HepG2 (cell line): ENCODE results near the gene ELOVL6. TPM values are rescaled to one million over a fixed set of nuclear protein-coding genes. Genes with fewer than 3 reads are reported as not detected.
A peak's percentile ranks its signal among the peaks of the same experiment; 100 is the strongest.

ENCODE experiments used
- ATAC-seq: fragments of 200-7000 bp; cut with Tn5 transposase; 3 replicates; pipeline ENCODE4 v1.9.1; 2020; ENCODE audit warnings: mild to moderate bottlenecking, moderate library complexity
- BruUV-seq: library from RNA; stranded (reverse); fragments of 400-500 nt; replicated peaks from 2 replicates; lab custom pipeline; 2021; lab: Mats Ljungman, UMichigan
- CTCF ChIA-PET: fragments of 300-600 bp; formaldehyde crosslinking; extraction: SDS; loops from one replicate; lab custom pipeline; 2021; ENCODE audit warnings: low total read pairs, inconsistent platforms, low intra/inter-chr PET ratio; lab: Yijun Ruan, JAX
- POLR2A ChIA-PET: fragments of 350-600 bp; sonication (Branson Sonifier 250); formaldehyde crosslinking; loops from one replicate; lab custom pipeline; 2020; ENCODE audit warnings: antibody characterized with exemption, inconsistent platforms; lab: Yijun Ruan, JAX
- DNase-seq: peaks from one replicate; pipeline ENCODE4 v3.0.0-alpha.2; 2015; ENCODE audit warnings: low spot score
- FAIRE-seq: peaks from 3 replicates; lab custom pipeline; 2011; peaks lifted over from hg19 to GRCh38; lab: Jason Lieb, UNC
- H2AFZ ChIP-seq: one replicate; pipeline ENCODE4 v1.6.1; 2011; ENCODE audit warnings: low read length, inconsistent platforms
- H3K27ac ChIP-seq: fragments of 300-600 bp; 3 replicates; pipeline ENCODE4 v1.8.0; 2011; ENCODE audit warnings: mixed run types, mild to moderate bottlenecking, mixed read lengths, low read length, inconsistent platforms; ENCODE audit not compliant: insufficient read depth; ENCODE audit errors: extremely low read length
- H3K27me3 ChIP-seq, 2 experiments: fragments of 200-600 bp in 1 of 2; 2 replicates in 1 of 2; 3 replicates in 1 of 2; pipeline versions ENCODE4 v1.6.0 to v1.8.0; 2011; ENCODE audit warnings: low read length in 2 of 2, mild to moderate bottlenecking in 2 of 2, moderate library complexity in 2 of 2, inconsistent platforms in 1 of 2; ENCODE audit not compliant: insufficient read depth in 2 of 2, control insufficient read depth in 1 of 2
- H3K36me3 ChIP-seq, 2 experiments: fragments of 200-600 bp in 1 of 2; replicated peaks in 1 of 2; 2 replicates in 1 of 2; 3 replicates in 1 of 2; pipeline versions ENCODE4 v1.5.1 to v1.8.0; 2011; ENCODE audit warnings: low read length in 2 of 2, inconsistent platforms in 1 of 2; ENCODE audit not compliant: insufficient read depth in 2 of 2, control insufficient read depth in 1 of 2
- H3K4me1 ChIP-seq: 2 replicates; pipeline ENCODE4 v1.5.1; 2012; ENCODE audit warnings: low read length, inconsistent platforms; ENCODE audit not compliant: insufficient read depth
- H3K4me2 ChIP-seq: 2 replicates; pipeline ENCODE4 v1.6.0; 2011; ENCODE audit warnings: low read depth, low read length, inconsistent platforms
- H3K4me3 ChIP-seq, 3 experiments: fragments of 200-600 bp in 1 of 3; sonication (generic), shearing (Covaris generic) in 1 of 3; replicated peaks in 1 of 3; 2 replicates each; pipeline ENCODE4 v1.5.1; 2011 to 2016; ENCODE audit warnings: low read length in 3 of 3, inconsistent platforms in 2 of 3, low read depth in 2 of 3, mild to moderate bottlenecking in 2 of 3, control low read depth in 1 of 3, mixed read lengths in 1 of 3; ENCODE audit not compliant: insufficient read depth in 1 of 3
- H3K79me2 ChIP-seq: one replicate; pipeline ENCODE4 v1.6.1; 2011; ENCODE audit warnings: low read length, inconsistent platforms; ENCODE audit not compliant: insufficient read depth
- H3K9ac ChIP-seq: 2 replicates; pipeline ENCODE4 v1.6.0; 2011; ENCODE audit warnings: mild to moderate bottlenecking, low read depth, low read length, inconsistent platforms; ENCODE audit not compliant: insufficient read depth
- H3K9me3 ChIP-seq: 2 replicates; pipeline ENCODE4 v1.5.1; 2012; ENCODE audit warnings: mild to moderate bottlenecking, low read length
- H4K20me1 ChIP-seq: 2 replicates; pipeline ENCODE4 v1.6.0; 2011; ENCODE audit warnings: inconsistent platforms, mild to moderate bottlenecking, low read length, moderate library complexity; ENCODE audit not compliant: insufficient read depth
- GPN1 ChIP-seq: sonication (generic); formaldehyde crosslinking; IDR thresholded peaks from 2 replicates; pipeline ENCODE4 v1.5.1; 2020; ENCODE audit warnings: missing genetic modification reagents, borderline replicate concordance
- MAFK ChIP-seq, 2 experiments: IDR thresholded peaks in 1 of 2; conservative IDR thresholded peaks in 1 of 2; 2 replicates each; pipeline ENCODE4 v1.6.1; 2011; ENCODE audit warnings: improper control_type of control experiment in 2 of 2, low read length in 2 of 2
- NCOA1 ChIP-seq: sonication (generic); formaldehyde crosslinking; IDR thresholded peaks from 2 replicates; pipeline ENCODE4 v1.9.0; 2021; ENCODE audit warnings: missing genetic modification reagents
- RBAK ChIP-seq: sonication (generic); formaldehyde crosslinking; IDR thresholded peaks from 2 replicates; pipeline ENCODE4 v1.5.1; 2020; ENCODE audit warnings: mild to moderate bottlenecking, missing genetic modification reagents
- THAP9 ChIP-seq: sonication (generic); formaldehyde crosslinking; IDR thresholded peaks from 2 replicates; pipeline ENCODE4; 2020; ENCODE audit warnings: missing genetic modification reagents, mild to moderate bottlenecking, borderline replicate concordance
- YY1 ChIP-seq: IDR thresholded peaks from 2 replicates; pipeline ENCODE4 v1.6.1; 2011; ENCODE audit warnings: low read length, low read depth, moderate library complexity, mild to moderate bottlenecking; ENCODE audit not compliant: insufficient read depth, insufficient replicate concordance
- ZNF354B ChIP-seq: sonication (generic); formaldehyde crosslinking; IDR thresholded peaks from 2 replicates; pipeline ENCODE4 v1.8.0; 2022; ENCODE audit warnings: mild to moderate bottlenecking, missing genetic modification reagents
- ZNF704 ChIP-seq: sonication (generic); formaldehyde crosslinking; IDR thresholded peaks from 2 replicates; pipeline ENCODE4 v1.8.1; 2023; ENCODE audit warnings: mild to moderate bottlenecking, inconsistent platforms, moderate library complexity, missing genetic modification reagents, borderline replicate concordance
- WGBS: methylation state at CpG from one replicate; pipeline ENCODE4 v1.1.6; 2017; ENCODE audit warnings: low lambda C conversion rate; 5-methylcytosine and 5-hydroxymethylcytosine counted together
- in situ Hi-C: cut with HindIII; loops from 2 replicates; pipeline ENCODE4 v1.10.0; 2017; ENCODE audit warnings: low pct_unique_long_range_greater_than_20kb; ENCODE audit not compliant: extremely low pct_ligation_motif_present
- intact Hi-C: fragments of 100-400 bp; cut with micrococcal nuclease; formaldehyde crosslinking; loops from one replicate; pipeline ENCODE4 v1.10.0; 2022; ENCODE audit not compliant: unreplicated experiment
- polyA plus RNA-seq, 8 experiments: library from polyadenylated mRNA; depleted of rRNA in 3 of 8; stranded (reverse) in 7 of 8; unstranded in 1 of 8; fragments of >200 nt; fragmentation: Illumina TruSeq in 4 of 8; extraction: Trizol in 4 of 8; gene quantifications; 2 replicates each; pipeline versions ENCODE4 v1.2.1 to v1.2.3, GENCODE V29; 2011 to 2016; ENCODE audit warnings: low read depth in 4 of 8, missing spikeins in 1 of 8, mixed read lengths in 1 of 8; ENCODE audit not compliant: insufficient read depth in 1 of 8
- total RNA-seq, 5 experiments: library from RNA; depleted of rRNA; stranded (reverse); fragments of >200 nt; fragmentation: Illumina TruSeq; extraction: Trizol; gene quantifications; 2 replicates each; pipeline ENCODE4 v1.2.3, GENCODE V29; 2016; ENCODE audit warnings: low read depth in 1 of 5
- TF ChIP-seq, protein P1 (sequence below): sonication (generic); formaldehyde crosslinking; IDR thresholded peaks from 2 replicates; pipeline ENCODE4 v1.8.1; 2023; ENCODE audit warnings: missing genetic modification reagents, mild to moderate bottlenecking, borderline replicate concordance
- TF ChIP-seq, protein P2 (sequence below): IDR thresholded peaks from 2 replicates; pipeline ENCODE4 v1.6.1; 2016; ENCODE audit warnings: mild to moderate bottlenecking, missing biosample characterization, missing genetic modification reagents

The ELOVL6 gene
- total and polyA plus RNA-seq, 2 of the 13 experiments (the other 11 are each of a cell fraction or from before 2014, with no cell fraction given), result 14.1 to 23.2 TPM

DNA sequence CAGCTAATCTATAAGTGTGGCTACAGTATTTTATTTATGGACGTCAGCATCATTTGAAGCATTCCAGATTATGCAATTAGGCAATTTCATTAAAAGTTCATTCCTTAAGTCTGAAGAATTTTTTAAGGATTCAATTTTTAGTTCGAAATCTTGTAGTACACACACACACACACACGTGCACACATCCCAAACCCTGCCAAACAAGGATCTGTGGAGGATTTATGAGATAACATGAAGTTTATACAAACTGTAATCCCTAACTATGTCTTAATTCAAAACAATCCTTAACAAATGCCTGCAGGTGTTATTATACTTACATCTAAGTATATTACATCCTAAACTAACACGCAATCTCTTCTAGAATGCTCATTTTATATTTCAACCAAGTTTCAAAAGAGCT lies 105.8 kb downstream of the ELOVL6 start:
- H3K9ac ChIP-seq, result no peak overlapping the region
- no peak overlapping the region for H3K4me2 ChIP-seq
- ChIA-PET CTCF (no interaction called here), POLR2A (no interaction called here)
- in situ Hi-C loops (no loop called here), intact Hi-C loops (no loop called here)
- TF ChIP-seq NCOA1 (CRISPR knock-in tag) (no peak), MAFK (conservative IDR thresholded peaks at IDR 0.05 in 1 of 2, IDR thresholded peaks at IDR 0.05 in 1 of 2; ENCODE audit: low read length in 2 of 2) (0 out of 4 replicates have a peak, but pooled peaks of 1 of the 2 experiments have one; percentile 14)
- no TSS peak for BruUV-seq
- no peak overlapping the region for H3K27ac ChIP-seq
- 95% methylated on average over 4 of the region's 4 CpGs for WGBS
- no peaks in the 10 kb centered on the region for H3K9me3 ChIP-seq
- no peaks in the 10 kb centered on the region for H3K27me3 ChIP-seq
- no peak overlapping the region for H2AFZ ChIP-seq
- H4K20me1 ChIP-seq, result no peaks in the 10 kb centered on the region
- DNase-seq (no peak), FAIRE-seq (no peak), ATAC-seq (no peak)
- H3K4me1 ChIP-seq, result peaks cover 11% of the 10 kb centered on the region
- H3K36me3 ChIP-seq, result 0 out of 5 replicates have a peak, but pooled peaks cover 0 to 4% of the 10 kb centered on the region in 2 experiments
- H3K4me3 ChIP-seq, result no peak overlapping the region
- no peaks in the 10 kb centered on the region for H3K79me2 ChIP-seq

DNA sequence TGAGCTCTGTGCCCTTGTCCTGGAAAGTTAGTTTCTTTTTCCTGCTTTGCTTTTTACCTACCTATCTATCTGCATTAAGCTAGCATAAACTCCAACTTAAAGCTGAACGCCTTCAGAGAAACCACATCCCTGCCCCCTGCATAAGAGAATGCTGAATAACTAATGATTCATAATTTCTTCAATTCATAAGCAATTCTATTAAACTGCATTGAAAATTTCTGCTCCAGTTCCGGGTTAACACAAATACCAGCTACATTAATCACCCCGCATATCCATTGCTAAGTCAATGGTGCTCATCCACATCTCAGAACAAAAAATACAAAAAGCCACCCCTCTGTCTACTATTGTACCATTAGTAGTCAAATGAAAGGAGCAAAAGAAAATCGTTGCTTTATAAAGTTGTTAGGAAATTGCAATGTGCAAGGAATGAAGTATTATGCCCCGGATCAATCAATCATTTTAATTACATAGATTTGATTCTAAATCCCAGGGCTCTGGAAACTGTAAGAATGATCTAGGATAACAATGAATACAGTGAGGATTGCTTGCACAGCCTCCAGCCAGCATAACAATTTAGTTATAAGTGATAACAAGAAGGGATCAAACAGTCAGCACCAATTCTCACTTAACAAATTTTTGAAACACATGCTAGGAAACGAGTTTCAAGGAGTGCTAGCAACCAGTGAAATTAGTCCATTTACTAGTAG lies 106.8 kb downstream of the ELOVL6 start:
- Histone ChIP-seq H3K79me2 (no peaks in the 10 kb centered on the region), H2AFZ (no peak overlapping the region), H3K9me3 (no peaks in the 10 kb centered on the region), H3K36me3 (0 out of 5 replicates have a peak, but pooled peaks cover 0 to 4% of the 10 kb centered on the region in 2 experiments), H3K4me1 (peaks cover 11% of the 10 kb centered on the region), H4K20me1 (no peaks in the 10 kb centered on the region), H3K4me2 (no peak overlapping the region), H3K9ac (no peak overlapping the region), H3K4me3 (no peak overlapping the region), H3K27ac (no peak overlapping the region), H3K27me3 (no peaks in the 10 kb centered on the region)
- ATAC-seq (no peak), FAIRE-seq (no peak), DNase-seq (no peak)
- intact Hi-C loops, result no loop called here
- ChIA-PET CTCF (no interaction called here), POLR2A (no interaction called here)
- in situ Hi-C loops, result no loop called here
- WGBS, result 79% methylated on average over 6 of the region's 6 CpGs
- no TSS peak for BruUV-seq
- TF ChIP-seq ZNF704 (CRISPR knock-in tag) (no peak), GPN1 (CRISPR knock-in tag) (no peak), YY1 (no peak), THAP9 (no peak), RBAK (CRISPR knock-in tag) (no peak), ZNF354B (CRISPR knock-in tag) (no peak)
- TF ChIP-seq, protein P1, sequence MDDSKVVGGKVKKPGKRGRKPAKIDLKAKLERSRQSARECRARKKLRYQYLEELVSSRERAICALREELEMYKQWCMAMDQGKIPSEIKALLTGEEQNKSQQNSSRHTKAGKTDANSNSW (CRISPR knock-in tag), result no peak
- TF ChIP-seq, protein P2, sequence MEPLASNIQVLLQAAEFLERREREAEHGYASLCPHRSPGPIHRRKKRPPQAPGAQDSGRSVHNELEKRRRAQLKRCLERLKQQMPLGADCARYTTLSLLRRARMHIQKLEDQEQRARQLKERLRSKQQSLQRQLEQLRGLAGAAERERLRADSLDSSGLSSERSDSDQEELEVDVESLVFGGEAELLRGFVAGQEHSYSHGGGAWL (CRISPR knock-in tag), result no peak
